SU-DHL-6 (cell line): ENCODE results near the gene C16orf87.

Experiments used
- CTCF ChIP-seq: fragments of 200-600 bp; sonication (generic); IDR thresholded peaks from one replicate; pipeline ENCODE4 v1.5.1; 2017; ENCODE audit warnings: antibody characterized with exemption, mild to moderate bottlenecking, low read length, moderate library complexity; ENCODE audit not compliant: insufficient read depth, poor library complexity, severe bottlenecking
- EZH2phosphoT487 ChIP-seq: fragments of 200-600 bp; sonication (generic), shearing (Covaris generic); conservative IDR thresholded peaks from 2 replicates; pipeline ENCODE4 v1.6.1; 2018; ENCODE audit warnings: mild to moderate bottlenecking, antibody characterized with exemption, low read length, moderate library complexity, mixed read lengths

- TF ChIP-seq CTCF (no peak), EZH2phosphoT487 (no peak)
Measured at GRCh38 chr16:46808997-46809396, 22.0 kb downstream of the C16orf87 start.
